HK-2 (cell line): ENCODE data around the gene LRRK2.
"Not testable (repeated sequence)": the region's sequence is repeated elsewhere in the genome, so short reads cannot be mapped to it uniquely, and the experiment has no call there.

ENCODE experiments used
- DNase-seq: peaks from one replicate; pipeline ENCODE4 v3.0.0-alpha.2; 2018; ENCODE audit not compliant: unreplicated experiment

The LRRK2 gene

DNA sequence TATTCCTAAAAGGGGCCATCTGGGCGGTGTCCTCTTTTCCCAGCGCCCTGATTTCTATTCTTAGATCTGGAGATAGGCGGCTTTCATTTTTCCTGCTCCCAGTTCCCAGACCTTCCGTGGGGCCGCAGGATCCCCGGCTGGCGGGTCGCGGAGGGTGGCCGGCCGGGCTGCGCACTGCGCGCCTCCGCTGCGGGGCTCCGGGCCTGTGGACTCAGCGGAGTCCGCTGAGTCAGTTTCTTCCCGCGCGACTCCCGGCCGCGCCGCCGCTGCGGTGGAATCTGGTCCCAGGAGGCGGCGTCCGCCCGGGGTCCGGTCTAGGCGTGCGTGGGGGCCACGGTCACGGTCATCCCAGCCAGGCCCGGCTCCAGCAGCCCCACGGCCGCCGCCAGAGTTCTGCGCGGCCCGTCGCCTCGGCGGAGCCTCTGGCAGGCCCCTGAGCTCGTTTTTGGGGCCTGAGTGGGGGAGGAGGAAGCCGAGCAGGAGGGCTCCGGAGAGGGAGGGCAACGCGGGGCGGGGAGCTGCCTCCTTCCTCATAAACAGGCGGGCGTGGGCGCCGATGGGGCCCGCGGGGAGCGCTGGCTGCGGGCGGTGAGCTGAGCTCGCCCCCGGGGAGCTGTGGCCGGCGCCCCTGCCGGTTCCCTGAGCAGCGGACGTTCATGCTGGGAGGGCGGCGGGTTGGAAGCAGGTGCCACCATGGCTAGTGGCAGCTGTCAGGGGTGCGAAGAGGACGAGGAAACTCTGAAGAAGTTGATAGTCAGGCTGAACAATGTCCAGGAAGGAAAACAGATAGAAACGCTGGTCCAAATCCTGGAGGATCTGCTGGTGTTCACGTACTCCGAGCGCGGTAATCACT, at the start of gene LRRK2:
Gene LRRK2, plus strand, starts transcription at position 559 of the 853 bp plus-strand sequence. Its CDS starts 135 bp downstream, at position 694.
- DNase-seq = peak; percentile 46

DNA sequence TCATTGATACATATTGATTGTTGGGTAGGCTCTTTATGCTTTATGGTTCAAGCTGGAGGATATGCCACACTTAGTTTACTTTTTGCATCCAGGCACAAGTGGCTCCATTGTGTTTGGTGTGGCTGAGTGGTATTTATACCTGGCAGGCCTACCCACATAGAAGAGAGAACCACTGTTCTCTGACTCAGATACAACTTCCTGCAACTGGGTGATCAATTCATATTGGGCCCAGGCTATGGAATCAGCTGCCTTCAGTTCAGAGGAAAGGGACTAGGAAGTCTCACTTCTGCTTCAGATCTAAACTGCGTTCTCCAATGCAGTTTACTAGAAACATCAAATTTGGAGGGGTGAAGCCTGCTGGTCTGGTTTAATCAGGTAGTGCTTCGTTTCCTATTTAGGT, 49.8 kb upstream of the LRRK2 start:
- no peak for DNase-seq

DNA sequence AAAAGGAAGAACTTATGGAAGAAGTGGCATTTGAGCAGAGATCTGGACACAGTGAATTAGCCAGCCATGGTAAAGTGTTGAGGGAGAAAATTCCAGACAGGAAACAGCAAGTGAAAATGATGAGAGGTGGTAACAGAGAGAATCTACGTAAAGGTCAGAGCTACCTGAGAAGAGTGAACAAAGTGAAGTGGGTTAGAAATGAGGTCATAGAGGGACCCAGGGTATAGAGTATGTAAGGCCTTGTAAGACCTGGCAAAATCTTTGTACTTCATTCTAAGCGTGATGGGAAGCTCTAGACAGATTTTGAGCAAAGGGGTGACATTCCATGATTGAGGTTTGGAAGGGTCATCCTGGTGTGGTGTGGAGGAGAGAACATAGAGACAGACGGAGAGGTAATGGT, 49.3 kb upstream of the LRRK2 start:
- DNase-seq = no peak

DNA sequence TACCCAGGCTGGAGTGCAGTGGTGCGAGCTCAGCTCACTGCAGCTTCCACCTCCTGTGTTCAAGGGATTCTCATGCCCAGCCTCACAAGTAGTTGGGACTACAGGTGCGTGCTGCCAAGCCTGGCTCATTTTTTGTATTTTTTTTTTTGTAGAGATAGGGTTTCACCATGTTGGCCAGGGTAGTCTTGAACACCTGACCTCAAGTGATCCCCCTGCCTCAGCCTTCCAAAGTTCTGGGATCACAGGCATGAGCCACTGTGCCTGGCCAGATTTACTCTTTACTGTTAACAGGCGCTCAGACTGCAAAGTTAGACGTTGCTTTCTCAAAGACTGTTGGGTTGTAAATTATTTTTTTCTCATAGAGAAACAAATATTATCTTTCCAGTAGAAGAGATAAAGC, 46.1 kb upstream of the LRRK2 start:
- DNase-seq = no peak

DNA sequence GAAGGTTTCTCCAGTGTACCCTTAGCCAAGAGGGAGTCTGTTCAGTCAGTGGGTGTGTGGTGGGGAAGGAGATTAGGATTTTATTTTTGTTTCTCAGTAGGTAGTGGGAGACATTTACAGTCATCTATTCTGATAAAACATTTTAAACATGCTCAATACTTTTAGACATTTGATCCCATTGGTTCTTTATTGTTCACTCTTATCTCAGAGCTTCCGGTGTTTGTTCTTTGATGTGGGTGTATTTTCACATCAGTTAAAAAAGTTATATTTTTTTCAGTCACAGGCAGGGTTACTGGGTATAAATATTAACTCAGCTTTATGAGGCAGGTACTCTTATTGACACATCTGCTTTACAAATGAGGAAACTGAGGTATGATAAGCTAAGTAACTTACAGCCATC, 43.3 kb upstream of the LRRK2 start:
- DNase-seq = no peak

DNA sequence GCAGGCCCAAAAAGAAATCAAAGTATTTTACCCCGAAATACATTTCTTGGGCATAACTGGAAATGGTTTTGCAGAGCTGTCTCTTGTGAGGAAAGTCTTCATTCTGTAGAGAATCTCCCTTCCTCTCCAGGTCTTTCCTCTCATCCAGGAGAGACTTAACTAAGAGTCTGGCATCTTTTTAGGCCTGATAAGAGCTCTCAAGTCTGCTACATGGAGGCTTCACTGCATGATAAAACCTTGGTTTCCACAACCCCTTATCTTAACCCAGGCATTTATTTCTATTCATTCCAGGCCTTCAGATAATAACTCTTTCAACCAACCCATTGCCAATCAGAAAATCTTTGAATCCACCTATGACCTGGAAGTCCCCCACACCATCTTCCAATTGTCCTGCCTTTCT, 41.1 kb upstream of the LRRK2 start:
- DNase-seq = no peak

DNA sequence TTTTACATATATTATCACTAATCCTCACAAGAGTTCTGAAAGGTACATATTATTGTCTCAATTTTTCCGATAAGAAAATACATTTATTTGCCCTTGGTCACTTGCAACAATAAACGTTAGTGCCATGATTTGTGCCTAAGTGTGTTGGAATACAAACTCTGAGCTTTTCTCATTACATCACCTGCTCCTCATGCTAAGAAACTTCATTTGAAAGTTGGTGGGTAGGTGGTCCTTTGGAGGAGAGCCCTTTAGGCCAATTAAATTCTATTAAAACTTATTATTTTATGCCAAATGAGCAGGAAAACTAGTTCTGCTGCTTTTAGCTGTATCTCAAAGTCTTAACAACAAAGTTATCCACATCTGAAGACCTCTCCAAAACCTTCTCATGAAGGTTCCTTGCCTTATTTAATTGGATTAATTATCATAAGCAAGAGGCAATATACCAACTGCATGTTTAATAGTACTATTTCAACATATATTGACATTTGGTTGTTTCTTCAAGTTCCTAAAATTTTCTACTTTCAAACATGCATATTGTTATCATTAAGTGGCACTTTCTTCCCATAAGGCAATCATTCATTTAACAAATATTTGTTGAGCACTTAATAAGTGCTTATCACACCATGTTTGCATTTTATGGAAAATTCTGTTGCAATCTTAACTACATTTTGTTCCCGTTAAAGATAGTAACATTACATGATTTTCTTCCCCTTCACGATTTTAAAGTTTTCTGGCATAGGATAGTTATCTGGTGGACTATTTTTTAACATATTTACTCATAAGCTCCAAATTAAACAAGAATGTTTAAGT, 40.1 kb upstream of the LRRK2 start:
- no peak for DNase-seq

DNA sequence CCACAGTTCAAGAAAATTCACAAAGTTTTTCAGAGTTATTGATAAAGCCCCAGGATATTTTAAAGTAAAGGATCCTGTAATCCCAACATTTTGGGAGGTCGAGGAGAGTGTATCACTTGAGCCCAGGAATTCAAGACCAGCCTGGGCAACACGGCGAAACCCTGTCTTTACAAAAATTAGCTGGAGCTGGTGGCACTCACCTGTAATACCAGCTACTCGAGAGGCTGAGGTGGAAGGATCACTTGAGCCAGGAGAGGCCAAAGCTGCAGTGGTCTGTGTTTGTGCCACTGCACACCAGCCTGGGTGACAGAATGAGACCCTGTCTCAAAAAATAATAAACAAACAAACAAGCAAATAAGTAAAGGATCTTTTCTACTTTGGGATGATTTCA, 39.5 kb upstream of the LRRK2 start:
- no peak for DNase-seq

DNA sequence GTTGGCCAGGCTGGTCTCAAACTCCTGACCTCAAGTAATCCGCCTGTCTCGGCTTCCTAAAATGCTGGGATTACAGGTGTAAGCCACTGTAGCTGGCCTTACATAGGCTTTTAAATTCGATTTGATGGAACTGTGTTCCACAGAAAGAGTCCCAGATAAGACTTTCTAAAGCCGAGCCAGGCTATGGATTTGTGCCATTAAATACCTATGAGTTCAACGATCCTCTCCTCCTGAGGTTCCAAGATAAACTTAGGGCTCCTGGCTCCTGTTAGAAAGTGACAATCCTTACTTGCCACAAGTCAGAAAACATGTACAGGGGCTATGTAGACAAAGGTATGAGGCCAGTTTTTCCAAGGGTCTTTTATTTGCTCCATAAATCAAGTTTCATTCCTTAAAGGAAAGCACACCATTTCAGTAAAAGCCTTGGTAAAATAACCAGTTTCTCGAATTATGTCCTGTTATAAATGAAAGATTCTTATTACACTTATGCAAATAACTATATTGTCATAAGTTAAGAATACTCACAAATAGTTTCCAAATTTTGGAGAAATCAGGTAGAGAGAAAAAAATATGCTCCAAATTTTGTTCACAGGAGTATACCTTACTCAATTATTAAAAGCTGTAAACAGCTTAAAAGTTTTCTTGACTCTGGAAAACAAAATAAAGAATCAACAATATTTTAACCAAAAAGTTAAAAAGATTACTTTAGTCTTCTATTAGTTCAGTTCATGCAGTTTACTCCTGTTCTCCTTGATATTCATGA, 36.1 kb upstream of the LRRK2 start:
- no peak for DNase-seq

DNA sequence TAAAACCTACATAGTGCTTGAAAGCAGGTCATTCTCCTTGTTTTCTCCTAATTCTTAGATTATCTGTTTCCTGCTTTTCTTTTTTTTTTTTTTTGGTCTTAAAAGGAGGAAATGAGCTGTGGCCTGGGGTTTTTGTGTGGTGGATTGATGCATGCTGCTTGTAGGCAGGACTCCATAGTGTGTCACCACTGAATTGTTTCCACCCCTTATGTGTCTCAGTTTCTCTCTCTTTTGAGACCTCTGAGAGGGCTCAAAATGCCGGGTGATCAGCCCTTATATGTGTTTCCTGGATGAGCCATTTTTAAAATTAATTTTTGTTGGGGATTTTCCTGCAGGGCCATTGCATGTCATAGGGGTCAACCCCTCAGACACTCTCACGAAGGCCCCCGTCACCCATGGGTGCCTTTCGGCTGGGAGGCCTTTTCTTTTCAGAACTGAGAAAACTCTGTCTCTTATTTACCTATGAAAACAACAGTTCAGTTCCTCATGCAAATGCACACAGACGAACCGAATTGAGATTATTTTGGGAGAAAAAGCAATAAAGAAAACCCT, 32.0 kb upstream of the LRRK2 start:
- DNase-seq = no peak

DNA sequence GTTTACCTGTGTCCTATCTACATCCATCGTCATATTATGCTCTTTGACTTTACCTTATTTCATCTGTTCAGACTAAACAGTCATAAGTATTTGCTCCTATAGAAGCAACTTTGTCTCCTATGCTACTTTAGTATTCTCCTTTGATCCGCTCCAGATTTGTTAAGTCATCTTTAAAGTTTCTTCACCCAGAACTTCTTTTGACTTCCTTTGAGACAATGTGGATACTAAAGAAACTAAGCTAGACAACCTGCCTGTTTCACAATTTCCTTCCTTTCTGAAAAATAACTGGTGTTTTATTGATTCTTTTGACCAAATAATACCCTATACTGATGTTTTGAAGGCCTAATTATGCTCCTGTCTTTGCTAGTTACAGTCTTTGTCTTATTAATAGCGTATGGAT, 30.0 kb upstream of the LRRK2 start:
- no peak for DNase-seq

DNA sequence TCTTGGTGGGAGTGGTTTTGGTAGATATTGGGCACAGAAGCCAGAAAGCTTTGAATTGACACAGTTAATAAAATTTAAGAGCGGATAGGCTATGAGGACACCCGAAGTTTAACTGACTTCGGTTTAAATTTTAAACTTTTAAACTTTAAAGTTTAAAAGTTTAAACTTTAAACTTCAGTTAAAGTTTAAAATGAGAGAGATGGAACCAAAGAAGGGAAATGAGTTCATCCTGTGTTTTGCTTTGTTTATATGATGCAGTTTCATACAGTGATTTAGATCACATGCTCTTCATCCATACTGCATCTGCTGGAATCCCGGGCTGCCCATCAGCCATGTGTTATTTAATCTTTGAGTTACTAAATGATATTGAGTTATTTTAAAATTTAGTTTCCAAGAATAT, 27.2 kb upstream of the LRRK2 start:
- DNase-seq = no peak

DNA sequence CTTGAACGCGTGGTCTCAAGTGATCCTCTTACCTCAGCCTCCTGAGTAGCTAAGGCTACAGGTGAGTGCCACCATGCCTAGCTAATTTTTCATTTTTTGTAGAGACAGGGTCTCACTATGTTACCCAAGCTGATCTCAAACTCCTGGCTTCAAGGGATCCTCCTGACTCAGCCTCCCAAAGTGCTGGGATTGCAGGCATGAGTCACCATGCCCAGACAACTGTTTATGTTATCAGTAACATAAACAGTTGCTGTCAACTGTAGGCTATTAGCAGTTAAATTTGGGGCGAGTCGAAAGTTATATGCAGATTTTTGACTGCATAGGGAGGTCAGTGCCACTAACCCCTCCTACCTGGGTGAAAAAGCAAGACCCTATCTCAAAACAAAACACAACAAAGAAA, 26.2 kb upstream of the LRRK2 start:
- no peak for DNase-seq

DNA sequence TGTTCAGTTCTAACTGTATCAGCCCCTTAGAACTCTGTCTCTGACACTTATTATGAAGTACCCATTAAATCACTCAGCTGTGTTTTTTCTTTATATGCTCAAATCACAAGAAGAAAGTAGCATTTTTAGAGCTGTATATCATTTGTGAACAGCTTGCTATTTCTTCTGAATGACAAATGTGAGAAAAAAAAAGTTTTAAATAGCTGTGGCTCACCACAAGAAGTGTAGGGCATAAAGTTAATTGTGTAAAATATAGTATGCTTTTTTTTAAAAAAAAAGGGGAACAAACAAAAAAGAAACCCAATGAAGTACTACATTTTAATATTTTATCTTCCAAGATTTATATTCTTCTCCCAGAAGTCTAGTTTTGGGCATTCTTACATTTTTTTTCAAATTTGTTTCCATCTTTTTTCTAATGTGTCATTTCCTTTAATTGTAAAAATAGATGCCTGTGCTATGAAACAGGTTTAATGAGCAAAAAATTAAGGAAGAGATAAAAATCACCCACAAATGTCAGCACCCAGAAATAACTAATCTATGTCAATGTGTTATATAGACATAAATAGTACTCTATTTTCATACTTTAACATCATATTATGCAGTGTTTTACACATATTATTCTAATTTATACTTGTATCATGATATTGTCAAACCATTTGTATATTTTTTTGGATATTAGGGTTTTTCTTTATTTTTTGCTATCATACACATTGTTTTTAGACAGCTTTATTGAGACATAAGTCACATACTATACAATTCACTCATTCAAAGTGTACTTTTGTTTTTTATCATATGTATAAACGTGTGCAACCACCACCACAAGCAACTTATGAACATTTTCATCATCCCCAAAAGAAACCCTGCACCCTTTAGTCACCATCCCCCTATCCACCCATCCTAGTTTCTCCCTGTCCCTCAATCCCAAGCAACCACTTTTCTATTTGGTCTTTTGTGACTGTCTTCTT, 22.4 kb upstream of the LRRK2 start:
- DNase-seq = no peak

DNA sequence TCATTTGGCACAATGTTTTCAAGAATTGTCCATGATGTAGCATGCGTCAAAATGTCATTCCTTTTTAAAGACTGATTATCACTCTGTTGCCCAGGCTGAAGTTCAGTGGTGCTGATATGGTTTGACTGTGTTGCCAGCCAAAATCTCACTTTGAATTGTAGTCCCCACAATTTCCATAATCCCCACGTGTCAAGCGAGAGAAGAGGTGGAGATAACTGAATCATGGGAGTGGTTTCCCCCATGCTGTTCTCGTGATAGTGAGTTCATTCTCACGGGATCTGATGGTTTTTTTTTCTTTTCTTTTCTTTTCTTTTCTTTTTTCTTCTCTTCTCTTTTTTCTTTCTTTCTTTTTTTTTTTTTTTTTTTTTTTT, 21.8 kb upstream of the LRRK2 start:
- no peak for DNase-seq

DNA sequence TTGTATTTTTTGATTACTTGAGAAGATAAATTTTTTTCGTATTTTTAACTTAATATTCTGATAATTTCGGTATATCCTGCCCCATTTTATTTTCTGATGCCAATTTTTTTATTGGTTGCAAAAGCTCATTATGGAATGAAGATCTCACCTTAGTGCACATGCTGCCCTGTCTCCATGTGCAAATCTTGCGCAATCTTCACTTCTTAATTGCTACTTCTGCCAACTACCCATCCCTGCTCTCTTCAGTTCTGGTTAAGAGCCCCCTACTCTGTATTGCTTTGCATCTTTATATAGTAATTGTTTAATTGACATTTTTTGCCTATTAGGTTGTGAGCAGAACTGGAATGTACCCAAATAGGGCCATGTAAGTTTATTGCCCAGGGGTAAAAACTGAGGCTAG, 20.5 kb upstream of the LRRK2 start:
- DNase-seq = no peak

DNA sequence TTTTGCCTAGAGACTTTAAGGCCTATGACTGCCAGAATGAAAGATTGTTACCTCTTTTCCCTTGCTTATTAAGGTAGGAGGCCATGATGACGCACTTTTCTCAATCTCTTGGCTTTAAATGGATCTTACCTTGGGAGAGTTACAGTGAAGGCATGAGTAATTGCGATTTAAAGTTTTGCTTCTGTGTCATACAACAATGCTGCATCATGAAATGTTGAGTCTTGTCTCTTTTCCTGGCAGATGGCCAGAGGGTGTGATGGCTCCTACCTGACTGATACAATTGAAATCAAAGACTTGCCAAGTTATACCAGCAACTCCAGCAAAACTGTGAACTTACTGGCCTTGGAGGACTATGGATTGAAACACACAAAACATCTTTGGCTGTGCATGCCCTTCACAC, 17.2 kb upstream of the LRRK2 start:
- DNase-seq = no peak

DNA sequence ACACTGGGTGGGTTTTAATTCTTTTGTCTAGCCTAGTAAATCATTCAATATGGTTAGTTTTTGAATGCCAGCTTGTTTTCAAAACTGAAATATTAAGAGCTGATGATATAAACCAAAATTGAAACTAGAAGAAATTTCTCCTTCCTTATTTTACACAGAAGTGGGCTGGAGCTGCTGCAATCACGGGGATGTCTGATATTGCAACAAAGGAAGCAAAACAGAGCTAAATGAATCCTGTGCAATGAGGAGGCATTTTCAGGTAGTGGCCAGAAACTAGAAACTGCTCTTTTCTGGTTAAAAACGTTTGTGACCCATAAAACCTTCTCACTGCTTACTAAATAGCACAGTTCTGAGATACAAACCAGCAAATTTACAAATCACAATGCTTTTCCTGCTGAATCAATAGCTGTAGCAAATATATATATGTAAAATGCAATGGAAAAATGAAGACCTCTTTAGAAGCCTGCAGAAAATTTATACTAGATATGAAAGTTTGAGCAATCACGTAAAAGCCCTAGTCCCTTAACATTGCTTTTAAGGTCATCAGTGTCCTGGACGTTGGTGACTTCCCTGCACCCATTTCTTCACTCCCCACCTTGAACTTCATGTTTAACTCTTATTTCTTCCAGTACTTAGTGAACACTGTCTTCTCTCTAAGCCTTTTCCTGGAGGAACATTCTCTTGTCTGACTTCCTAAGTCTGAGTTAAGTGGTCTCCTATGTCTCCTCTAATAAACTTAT, 15.9 kb upstream of the LRRK2 start:
- no peak for DNase-seq

DNA sequence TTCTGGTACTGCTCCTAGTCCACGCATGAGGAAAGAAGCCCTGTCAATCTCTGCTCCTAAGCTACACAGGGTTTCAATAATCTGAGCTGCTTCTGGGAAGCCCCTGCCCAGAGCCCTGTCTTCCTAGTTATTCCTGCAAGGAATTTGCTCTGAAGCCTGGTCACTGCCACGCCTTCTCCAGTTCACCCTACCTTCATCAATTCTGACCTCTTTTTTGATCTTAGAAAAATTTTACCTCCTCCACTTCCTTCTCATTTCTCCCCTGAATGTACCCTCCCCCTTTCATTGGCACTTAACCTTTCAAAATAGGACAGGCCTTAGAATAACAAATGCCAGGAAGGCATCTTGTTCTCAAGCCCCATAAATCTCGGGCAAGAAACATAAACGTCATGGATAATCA, 14.9 kb upstream of the LRRK2 start:
- DNase-seq = no peak

DNA sequence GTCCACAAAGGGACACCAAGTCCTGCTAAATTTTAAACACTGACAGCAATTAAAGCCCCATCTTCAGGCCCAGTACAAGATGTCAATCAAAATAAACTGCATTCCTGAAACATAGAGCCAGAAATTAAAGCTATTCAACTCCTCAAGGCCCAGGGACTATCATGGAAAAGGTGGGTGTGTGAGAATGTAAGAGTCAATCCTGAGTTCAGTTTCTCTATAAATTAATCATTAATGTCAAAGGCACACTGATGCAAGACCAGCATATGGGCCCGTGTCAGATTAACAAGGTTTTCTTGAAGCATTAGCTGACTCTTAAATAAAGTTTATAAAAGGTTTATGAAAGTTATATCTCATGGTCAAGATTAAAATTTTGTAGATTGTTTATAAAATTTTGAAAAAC, 13.6 kb upstream of the LRRK2 start:
- not testable (repeated sequence) for DNase-seq
